ENCODE measurements around the gene DNAJB14. TPM values are rescaled to one million over a fixed set of nuclear protein-coding genes. Genes with fewer than 3 reads are reported as not detected.

DNAJB14 gene
- total RNA-seq, 2 donors from 2014 or later, result 25.3 to 29.0 TPM

Other genes starting within 250 kb of the DNAJB14 start
- 1 to 10 TPM in 1 of 2 donors, under 1 TPM in 1; 0.89 to 1.5 TPM for gene DAPP1, start 129.8 kb downstream of the DNAJB14 start, total RNA-seq
- gene LAMTOR3, start 52.2 kb downstream of the DNAJB14 start, total RNA-seq, result 10 to 100 TPM; 29.2 to 32.3 TPM
- 10 to 100 TPM; 74.2 to 92.1 TPM for gene H2AZ1, start 3.7 kb upstream of the DNAJB14 start, total RNA-seq
- gene DDIT4L, start 243.8 kb upstream of the DNAJB14 start, total RNA-seq, result 1 to 10 TPM; 6.1 to 8.5 TPM

All from left cardiac atrium (tissue), 2 donors.